PC-3 (cell line): Measurements from ENCODE around the gene METTL8. TPM values are rescaled to one million over a fixed set of nuclear protein-coding genes. Genes with fewer than 3 reads are reported as not detected.

Experiments used
- ATAC-seq: fragments of 200-7000 bp; cut with Tn5 transposase; 2 replicates; pipeline ENCODE4 v1.9.1; 2020; ENCODE audit warnings: mild to moderate bottlenecking, moderate library complexity
- BruUV-seq: library from RNA; stranded (reverse); fragments of 400-500 nt; replicated peaks from 2 replicates; lab custom pipeline; 2021; lab: Mats Ljungman, UMichigan
- CTCF ChIA-PET: fragments of 300-600 bp; sonication (Branson Sonifier 250); formaldehyde crosslinking; loops from one replicate; lab custom pipeline; 2022; ENCODE audit warnings: antibody characterized with exemption; lab: Charles Lee
- POLR2A ChIA-PET: fragments of 300-600 bp; sonication (Branson Sonifier 250); formaldehyde crosslinking; loops from one replicate; lab custom pipeline; 2022; ENCODE audit warnings: antibody characterized with exemption; ENCODE audit not compliant: unreplicated experiment; lab: Charles Lee
- DNase-seq: peaks from one replicate; pipeline ENCODE4 v3.0.0-alpha.2; 2015
- H2AFZ ChIP-seq: fragments of 300-600 bp; sonication (generic); 2 replicates; pipeline ENCODE4 v1.6.0; 2016; ENCODE audit warnings: antibody characterized with exemption, low read length
- H3F3A ChIP-seq: fragments of 300-600 bp; sonication (generic); one replicate; pipeline ENCODE4 v1.6.0; 2017; ENCODE audit warnings: antibody characterized with exemption, low read length, control low read depth, mild to moderate bottlenecking; ENCODE audit not compliant: unreplicated experiment
- H3K27ac ChIP-seq: fragments of 300-600 bp; sonication (generic); 2 replicates; pipeline ENCODE4 v1.5.1; 2016; ENCODE audit warnings: mild to moderate bottlenecking, low read length
- H3K27me3 ChIP-seq: fragments of 300-600 bp; sonication (generic); 2 replicates; pipeline ENCODE4 v1.6.1; 2016; ENCODE audit warnings: low read length, mixed read lengths
- H3K36me3 ChIP-seq: fragments of 300-600 bp; sonication (generic); 2 replicates; pipeline ENCODE4 v1.6.1; 2016; ENCODE audit warnings: low read depth, mixed run types, low read length, mixed read lengths
- H3K4me1 ChIP-seq: fragments of 300-600 bp; sonication (generic); 2 replicates; pipeline ENCODE4 v1.5.1; 2016; ENCODE audit warnings: low read length; ENCODE audit not compliant: insufficient read depth
- H3K4me2 ChIP-seq: fragments of 300-600 bp; sonication (generic); 2 replicates; pipeline ENCODE4 v1.6.0; 2016; ENCODE audit warnings: low read length
- H3K4me3 ChIP-seq: fragments of 300-600 bp; sonication (generic); 2 replicates; pipeline ENCODE4 v1.5.1; 2016; ENCODE audit warnings: mild to moderate bottlenecking, low read length, mixed read lengths
- H3K79me2 ChIP-seq: fragments of 300-600 bp; sonication (generic); 2 replicates; pipeline ENCODE4 v1.6.1; 2017; ENCODE audit warnings: low read length, mixed read lengths
- H3K9ac ChIP-seq: fragments of 300-600 bp; sonication (generic); 2 replicates; pipeline ENCODE4 v1.6.0; 2016; ENCODE audit warnings: mild to moderate bottlenecking, low read length
- H3K9me2 ChIP-seq: fragments of 300-600 bp; sonication (generic); replicated peaks from 2 replicates; pipeline ENCODE4 v1.6.1; 2016; ENCODE audit warnings: mixed run types, low read length, mixed read lengths
- H3K9me3 ChIP-seq: fragments of 300-600 bp; sonication (generic); 2 replicates; pipeline ENCODE4 v1.6.1; 2016; ENCODE audit warnings: low read length, mixed read lengths
- H4K20me1 ChIP-seq: fragments of 300-600 bp; sonication (generic); 2 replicates; pipeline ENCODE4 v1.6.1; 2016; ENCODE audit warnings: low read length, mixed read lengths
- EZH2 ChIP-seq: fragments of 300-600 bp; sonication (generic); IDR thresholded peaks from one replicate; pipeline ENCODE4 v1.6.1; 2017; ENCODE audit warnings: antibody characterized with exemption, mild to moderate bottlenecking, low read length; ENCODE audit not compliant: unreplicated experiment
- EZH2phosphoT487 ChIP-seq: fragments of 300-600 bp; sonication (generic); IDR thresholded peaks from 2 replicates; pipeline ENCODE4 v1.6.1; 2018; ENCODE audit warnings: mild to moderate bottlenecking, antibody characterized with exemption, low read length, borderline replicate concordance
- intact Hi-C: fragments of 100-400 bp; cut with micrococcal nuclease; formaldehyde crosslinking; loops from 2 replicates; pipeline ENCODE4 v1.9.0; 2023
- total RNA-seq: library from RNA; depleted of rRNA; stranded (reverse); fragments of >200 nt; gene quantifications from 2 replicates; pipeline ENCODE4 v1.2.3, GENCODE V29; 2014
- TF ChIP-seq, protein P1 (sequence below): fragments of 300-600 bp; sonication (generic); conservative IDR thresholded peaks from 2 replicates; pipeline ENCODE4 v1.5.1; 2017; ENCODE audit warnings: antibody characterized with exemption, low read depth, mild to moderate bottlenecking, low read length

The METTL8 gene
- total RNA-seq, 1 experiment from 2014 or later, result 10.8 TPM

DNA sequence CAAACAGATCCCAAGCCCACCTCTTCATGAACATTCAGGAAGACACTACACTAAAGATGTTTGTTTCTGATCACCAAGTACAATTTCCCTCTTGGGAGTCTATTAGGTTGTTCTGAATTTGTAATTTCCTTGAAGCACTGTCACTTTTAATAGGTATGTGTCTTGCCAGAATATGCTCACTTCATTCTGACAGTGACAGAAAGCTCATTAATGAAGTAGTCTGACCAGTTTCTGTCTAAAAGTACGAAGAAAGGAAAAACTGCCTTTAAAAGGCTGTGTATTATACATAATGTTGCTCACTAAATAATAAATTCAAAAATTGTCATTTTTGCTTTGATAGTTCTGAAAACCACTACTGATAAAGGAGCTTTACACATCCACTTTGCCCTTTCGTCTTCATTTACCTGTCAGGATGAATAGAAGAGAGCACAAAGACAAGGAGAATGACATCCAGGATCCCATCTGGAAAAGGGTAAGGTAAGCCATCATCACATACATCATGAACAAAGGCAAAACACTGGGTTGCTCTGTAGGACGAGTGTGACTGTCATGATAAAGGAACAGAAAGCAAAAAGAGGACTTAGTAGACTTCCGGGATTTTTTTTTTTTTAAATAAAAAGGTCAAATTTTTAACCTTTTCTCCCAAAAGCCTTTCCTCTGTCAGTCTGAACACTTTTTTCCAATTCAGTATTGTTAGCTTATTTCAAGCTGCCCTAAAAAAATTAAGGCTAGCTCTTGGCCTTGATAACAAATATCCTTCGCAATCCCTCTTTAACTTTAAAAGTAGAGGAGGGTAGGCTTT is 103.4 kb downstream of the METTL8 start:
- H3F3A ChIP-seq, result no peaks in the 10 kb centered on the region
- no peak for DNase-seq
- H3K9me3 ChIP-seq, result no peaks in the 10 kb centered on the region
- H3K4me3 ChIP-seq, result no peak overlapping the region
- intact Hi-C loops, result no loop called here
- H3K9ac ChIP-seq, result no peak overlapping the region
- no peaks in the 10 kb centered on the region for H3K27me3 ChIP-seq
- H2AFZ ChIP-seq, result no peak overlapping the region
- H3K79me2 ChIP-seq, result no peaks in the 10 kb centered on the region
- no peak for TF ChIP-seq EZH2phosphoT487
- TF ChIP-seq, protein P1, sequence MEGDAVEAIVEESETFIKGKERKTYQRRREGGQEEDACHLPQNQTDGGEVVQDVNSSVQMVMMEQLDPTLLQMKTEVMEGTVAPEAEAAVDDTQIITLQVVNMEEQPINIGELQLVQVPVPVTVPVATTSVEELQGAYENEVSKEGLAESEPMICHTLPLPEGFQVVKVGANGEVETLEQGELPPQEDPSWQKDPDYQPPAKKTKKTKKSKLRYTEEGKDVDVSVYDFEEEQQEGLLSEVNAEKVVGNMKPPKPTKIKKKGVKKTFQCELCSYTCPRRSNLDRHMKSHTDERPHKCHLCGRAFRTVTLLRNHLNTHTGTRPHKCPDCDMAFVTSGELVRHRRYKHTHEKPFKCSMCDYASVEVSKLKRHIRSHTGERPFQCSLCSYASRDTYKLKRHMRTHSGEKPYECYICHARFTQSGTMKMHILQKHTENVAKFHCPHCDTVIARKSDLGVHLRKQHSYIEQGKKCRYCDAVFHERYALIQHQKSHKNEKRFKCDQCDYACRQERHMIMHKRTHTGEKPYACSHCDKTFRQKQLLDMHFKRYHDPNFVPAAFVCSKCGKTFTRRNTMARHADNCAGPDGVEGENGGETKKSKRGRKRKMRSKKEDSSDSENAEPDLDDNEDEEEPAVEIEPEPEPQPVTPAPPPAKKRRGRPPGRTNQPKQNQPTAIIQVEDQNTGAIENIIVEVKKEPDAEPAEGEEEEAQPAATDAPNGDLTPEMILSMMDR, result no peak
- no peak for TF ChIP-seq EZH2
- no peak overlapping the region for H3K27ac ChIP-seq
- H3K36me3 ChIP-seq, result no peaks in the 10 kb centered on the region
- no peak overlapping the region for H3K4me2 ChIP-seq
- ChIA-PET POLR2A (no interaction called here), CTCF (interaction anchor here (0.9 kb wide), 1 partner anchor 86 kb away, joined by 4 read pairs; no protein-coding TSS in a partner anchor)
- H3K9me2 ChIP-seq, result no peaks in the 10 kb centered on the region
- no TSS peak for BruUV-seq
- no peaks in the 10 kb centered on the region for H4K20me1 ChIP-seq
- no peak for ATAC-seq
- H3K4me1 ChIP-seq, result no peaks in the 10 kb centered on the region

DNA sequence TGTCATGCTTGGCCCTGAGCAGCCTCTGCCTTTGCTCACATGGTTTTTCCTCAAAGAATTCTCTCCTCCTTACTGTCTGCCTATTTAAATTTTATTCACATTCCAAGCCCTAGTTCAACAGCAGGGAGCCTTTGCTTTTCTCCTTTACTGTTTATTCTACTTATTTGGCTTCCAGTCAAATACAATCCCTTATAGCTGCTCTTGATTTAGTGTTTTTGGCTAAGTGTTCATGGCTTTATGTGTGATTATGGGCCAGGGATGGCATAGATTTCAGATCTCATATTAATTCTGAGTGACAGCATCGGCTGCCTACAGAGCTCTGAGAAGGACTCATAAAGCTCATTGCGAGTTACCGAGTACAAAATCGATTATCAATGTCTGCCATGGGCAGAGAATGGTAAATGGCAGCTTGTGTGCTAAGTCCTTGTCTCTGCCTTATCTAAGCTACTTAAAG is 106.7 kb downstream of the METTL8 start:
- H2AFZ ChIP-seq, result no peak overlapping the region
- no peak overlapping the region for H3K9ac ChIP-seq
- ATAC-seq (no peak), DNase-seq (no peak)
- H3K4me1 ChIP-seq, result no peaks in the 10 kb centered on the region
- H3K4me3 ChIP-seq, result no peak overlapping the region
- no peak for TF ChIP-seq EZH2phosphoT487
- TF ChIP-seq, protein P1, result no peak
- no peak for TF ChIP-seq EZH2
- no TSS peak for BruUV-seq
- H3K27me3 ChIP-seq, result no peaks in the 10 kb centered on the region
- H3K79me2 ChIP-seq, result no peaks in the 10 kb centered on the region
- no peaks in the 10 kb centered on the region for H4K20me1 ChIP-seq
- no peaks in the 10 kb centered on the region for H3F3A ChIP-seq
- no peak overlapping the region for H3K4me2 ChIP-seq
- intact Hi-C loops, result no loop called here
- no peaks in the 10 kb centered on the region for H3K9me3 ChIP-seq
- H3K27ac ChIP-seq, result no peak overlapping the region
- ChIA-PET CTCF (no interaction called here), POLR2A (interaction anchor here (0.6 kb wide), 1 partner anchor 33 kb away, joined by 3 read pairs; no protein-coding TSS in a partner anchor)
- no peaks in the 10 kb centered on the region for H3K9me2 ChIP-seq
- 0 out of 2 replicates have a peak, but pooled peaks cover 2% of the 10 kb centered on the region for H3K36me3 ChIP-seq
